HT1080 (cell line): Measurements from ENCODE around the gene DEPDC5. TPM values are rescaled to one million over a fixed set of nuclear protein-coding genes. Genes with fewer than 3 reads are reported as not detected.

Experiments
- DNase-seq: peaks from one replicate; pipeline ENCODE4 v3.0.0-alpha.2; 2015; ENCODE audit warnings: low read depth
- small RNA-seq: library from RNA; depleted of rRNA; stranded (forward); fragments of <200 nt; gene quantifications from one replicate; pipeline ENCODE3, GENCODE V24; 2014
- total RNA-seq: library from RNA; depleted of rRNA; stranded (reverse); fragments of >200 nt; shearing (Covaris generic); gene quantifications from 2 replicates; pipeline ENCODE4 v1.2.3, GENCODE V29; 2014; rRNA removed

Gene DEPDC5
- total RNA-seq, 1 experiment from 2014 or later = 8.7 TPM

DNA sequence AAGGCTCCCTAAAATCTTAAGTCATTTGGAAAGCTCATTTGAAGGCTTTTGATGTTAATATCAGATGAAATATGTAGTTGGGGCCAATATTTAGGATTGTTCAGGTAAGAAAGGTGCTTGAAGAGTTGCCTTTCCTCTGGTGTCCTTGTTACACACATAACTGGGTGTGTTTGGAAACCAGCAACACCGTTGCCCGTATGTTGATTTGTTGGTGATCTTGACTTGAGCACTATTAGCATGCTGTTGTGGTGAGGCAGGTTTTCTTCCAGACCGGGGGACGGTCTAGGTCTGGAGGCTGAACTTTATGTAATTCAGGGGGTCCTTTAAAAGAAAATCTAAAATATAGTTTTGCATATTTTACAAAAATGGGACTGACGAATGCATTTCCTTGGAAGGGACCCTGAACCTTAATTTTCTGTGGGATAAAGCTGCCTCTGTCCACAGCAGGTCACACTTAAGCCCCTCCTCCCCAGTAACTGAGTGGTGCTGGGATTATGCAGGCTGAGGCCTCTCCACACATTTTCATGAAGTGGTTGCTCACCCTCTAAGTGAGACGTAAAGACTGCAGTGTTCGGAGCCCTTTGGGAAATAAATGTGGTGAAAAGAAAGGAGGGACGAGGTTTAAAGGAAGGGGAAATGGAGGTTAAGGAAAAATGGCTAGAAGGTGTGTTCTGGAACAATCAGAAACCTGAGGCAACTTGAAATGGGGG lies 192.3 kb downstream of the DEPDC5 start:
- no peak for DNase-seq

DNA sequence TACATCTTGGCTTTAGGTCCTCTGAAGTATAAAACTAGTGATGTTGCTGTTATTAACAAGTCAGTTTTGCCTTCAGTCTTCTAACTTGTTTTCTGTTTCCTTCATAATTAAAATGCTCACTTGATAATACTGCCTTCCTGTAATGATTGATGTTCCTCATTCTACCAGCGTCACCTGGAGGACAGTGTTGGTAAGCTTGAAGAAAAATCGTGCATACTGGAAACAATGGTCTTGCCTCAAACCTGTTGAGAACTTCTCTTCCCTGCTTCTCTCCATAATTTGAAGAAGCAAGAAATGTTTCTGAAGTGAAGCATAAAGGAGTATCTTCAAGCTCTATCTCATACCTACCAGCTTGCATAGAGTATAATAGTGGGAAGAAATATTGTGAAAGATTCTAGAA lies 193.5 kb downstream of the DEPDC5 start:
- DNase-seq = peak; percentile 45

DNA sequence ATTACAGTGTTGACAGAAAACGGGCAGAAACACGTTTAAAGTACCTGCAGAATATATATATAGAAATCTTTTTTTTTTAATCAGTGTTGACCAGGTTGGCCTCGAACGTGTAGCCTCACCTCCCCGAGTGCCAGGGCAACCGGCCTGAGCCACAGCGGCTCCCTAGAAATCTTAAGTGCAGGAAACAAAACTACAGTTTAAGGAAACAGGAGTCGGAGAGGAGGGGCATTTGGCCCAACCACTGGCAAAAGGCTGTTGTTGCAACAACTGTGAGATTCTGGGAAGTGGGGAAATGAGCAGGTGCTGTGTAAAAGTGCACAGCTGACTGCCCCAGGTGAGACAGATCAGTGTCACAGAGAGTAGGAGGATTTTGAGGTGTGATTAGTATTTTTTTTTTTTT lies 194.2 kb downstream of the DEPDC5 start:
- DNase-seq = no peak

DNA sequence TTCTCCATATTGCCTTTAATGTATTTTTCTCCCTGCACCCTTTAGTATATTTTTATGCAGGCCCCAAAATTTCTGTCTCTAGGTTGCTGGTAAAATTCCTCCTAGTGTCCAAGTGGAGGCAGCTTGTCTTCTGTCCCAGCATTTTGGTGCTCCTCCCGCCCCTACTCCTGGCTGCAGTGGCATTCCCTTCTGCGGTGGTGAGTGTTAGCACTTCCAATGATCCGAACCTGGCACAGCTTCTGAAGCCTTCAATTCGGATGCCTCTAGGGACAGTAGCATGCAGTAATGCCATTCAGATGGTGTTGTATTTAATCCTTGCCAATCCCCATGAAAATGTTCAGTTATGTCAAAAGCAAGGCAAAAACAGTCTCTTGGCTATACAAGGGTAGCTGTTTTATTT lies 196.4 kb downstream of the DEPDC5 start:
- DNase-seq = no peak

DNA sequence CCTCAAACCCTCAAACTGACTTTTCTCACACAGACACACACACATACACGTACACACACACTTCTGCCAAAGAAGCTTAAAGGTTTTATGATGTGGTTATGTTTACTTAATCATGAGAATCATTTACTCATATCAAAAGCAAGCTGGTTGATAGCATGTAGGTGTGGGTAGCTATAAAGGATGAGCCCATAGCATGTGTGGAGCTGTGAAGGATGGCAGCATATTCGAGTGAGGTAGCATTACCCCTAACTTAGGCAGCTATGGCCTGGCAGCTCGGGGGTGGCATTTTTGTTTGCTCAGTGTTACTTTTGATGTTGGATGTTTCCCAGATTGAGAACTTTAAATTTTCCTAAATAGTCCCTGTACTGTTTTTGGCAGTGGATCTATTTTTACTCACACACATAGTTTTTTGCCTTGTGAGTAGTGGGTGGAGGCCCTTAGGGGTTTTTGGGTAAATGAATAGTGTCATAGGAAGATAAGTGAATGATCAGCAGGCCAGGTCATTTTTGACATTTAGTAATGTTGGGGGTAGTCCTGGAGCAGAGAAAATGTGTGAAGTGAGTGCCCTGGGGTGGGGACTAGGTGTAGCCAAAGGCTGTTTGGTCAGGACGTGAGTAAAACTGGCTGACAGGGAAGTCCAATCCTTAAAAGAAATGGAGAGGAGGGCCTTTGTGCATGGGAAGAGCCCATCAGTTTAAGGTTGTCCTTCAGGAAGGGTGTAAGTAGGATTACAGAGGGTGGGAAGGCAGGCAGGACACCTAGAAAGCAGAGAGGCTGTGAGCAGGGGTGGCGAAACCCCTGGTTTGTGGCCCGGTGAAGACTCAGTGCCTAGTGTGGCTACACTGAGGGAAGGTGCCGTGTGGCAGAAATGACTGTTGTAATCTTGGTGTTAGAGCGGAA lies 197.6 kb downstream of the DEPDC5 start:
- DNase-seq = no peak

DNA sequence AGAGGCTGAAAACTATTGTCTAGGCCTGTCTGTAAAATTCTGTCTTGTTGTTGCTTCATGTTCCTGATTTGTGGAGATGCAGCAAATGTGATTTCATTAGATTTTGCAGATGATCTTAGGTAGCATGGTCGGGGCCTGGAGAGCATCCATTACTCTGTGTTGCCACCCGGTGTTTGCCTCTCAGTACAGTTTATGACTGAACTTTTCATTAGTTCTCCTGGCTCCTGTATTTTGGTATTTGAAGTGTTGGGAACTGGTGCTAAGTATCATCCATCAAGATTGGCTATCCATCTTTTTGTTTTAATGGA lies 198.2 kb downstream of the DEPDC5 start:
- no peak for DNase-seq

DNA sequence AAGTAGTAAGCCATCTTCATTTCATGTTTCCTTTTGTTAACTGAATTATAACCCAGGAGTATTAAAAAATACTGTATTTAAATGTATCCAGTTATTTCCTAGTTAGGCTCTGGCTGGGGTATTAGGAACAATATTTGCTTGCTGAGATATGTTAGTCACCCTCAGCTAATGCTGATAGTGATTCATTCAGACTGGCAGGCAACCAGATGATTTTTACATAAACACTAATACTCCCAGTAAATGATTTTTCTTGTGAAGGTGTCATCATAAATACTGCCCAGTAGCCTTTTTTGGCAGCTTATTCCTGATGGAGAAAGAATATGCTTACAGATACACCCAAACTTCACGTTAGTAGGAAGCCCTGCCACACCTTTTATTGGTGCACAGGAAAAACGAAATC lies 198.7 kb downstream of the DEPDC5 start:
- DNase-seq = peak; percentile 59

DNA sequence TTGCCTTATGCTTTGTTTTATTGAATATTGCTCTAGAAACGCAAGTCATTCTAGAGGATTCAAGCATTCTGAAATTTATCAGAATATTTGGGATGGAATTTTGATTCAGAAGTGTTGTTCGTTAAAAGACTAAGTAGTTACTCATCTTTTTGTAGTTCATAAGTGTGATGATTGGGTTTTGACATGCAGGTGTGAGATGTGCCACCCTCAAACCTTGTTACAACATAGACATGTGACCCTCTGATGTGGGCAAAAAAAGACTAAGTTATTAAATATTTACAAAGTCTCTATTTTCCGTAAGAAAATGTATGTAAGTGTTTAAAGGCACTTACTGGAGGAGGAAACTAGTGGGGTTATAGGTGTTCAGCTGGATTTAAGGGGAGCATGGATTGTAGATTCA lies 199.4 kb downstream of the DEPDC5 start:
- no peak for DNase-seq

DNA sequence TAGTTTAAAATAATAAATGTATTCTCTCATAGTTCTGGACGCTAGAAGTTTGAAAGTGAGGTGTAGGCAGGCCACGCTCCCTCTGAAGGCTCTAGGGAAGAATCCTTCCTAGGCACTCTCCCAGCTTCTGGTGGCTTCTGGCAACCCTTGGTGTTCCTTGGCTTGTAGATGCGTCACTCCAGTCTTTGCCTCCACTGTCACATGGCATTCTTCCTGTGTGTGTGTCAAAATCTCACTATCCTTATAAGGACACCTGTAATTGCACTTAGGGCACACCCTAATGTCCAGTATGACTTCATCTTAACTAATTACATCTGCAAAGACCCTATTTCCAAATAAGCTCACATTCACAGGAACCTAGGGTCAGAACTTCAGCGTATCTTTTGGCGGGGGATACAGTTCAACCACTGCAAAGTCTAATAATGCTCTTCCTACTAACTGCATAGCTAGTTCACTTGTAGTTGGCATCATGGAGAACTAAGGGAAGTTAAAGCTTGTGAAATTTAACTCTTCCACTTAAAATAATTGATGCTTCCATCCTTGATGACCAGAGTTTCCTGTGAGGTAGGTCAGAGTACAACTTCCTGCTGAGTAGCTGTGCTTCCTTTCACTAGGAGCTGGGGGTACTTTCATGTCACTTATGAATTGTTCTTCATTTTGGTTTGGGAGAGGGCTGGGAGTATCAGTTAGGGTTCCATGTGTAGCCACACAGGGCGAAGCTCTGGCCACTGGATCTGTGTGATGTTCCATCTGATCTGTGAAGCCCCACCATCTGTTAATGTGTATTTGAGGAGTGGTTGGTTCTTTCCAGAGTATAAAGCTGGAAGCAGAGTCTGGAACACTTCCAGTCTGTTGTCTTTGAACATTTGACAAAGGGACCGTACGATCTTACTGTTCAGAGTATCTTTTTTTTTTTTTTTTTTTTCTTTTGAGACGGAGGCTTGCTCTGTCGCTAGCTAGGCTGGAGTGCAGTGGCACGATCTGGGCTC lies 201.0 kb downstream of the DEPDC5 start:
- DNase-seq = no peak

DNA sequence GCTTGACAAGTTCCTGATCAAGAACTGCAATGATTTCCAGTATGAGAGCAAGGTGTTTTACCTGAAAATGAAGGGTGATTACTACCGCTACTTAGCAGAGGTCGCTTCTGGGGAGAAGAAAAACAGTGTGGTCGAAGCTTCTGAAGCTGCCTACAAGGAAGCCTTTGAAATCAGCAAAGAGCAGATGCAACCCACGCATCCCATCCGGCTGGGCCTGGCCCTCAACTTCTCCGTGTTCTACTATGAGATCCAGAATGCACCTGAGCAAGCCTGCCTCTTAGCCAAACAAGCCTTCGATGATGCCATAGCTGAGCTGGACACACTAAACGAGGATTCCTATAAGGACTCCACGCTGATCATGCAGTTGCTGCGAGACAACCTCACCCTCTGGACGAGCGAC lies 202.5 kb downstream of the DEPDC5 start:
- no peak for DNase-seq

Small RNA genes lying within 50 kb of the gene (small RNA-seq; reads per million reads assigned to genes)
- gene RN7SL20P = not detected

Other genes with a start within 250 kb of the DEPDC5 start
- 49.1 and 52.2 TPM in 2 replicates for gene PISD, start 91.8 kb upstream of the DEPDC5 start, total RNA-seq
- 5.8 and 13.5 TPM in 2 replicates for gene PRR14L, start 3.9 kb upstream of the DEPDC5 start, total RNA-seq
- 161 and 183 TPM in 2 replicates for gene YWHAH, start 190.5 kb downstream of the DEPDC5 start, total RNA-seq